ENCODE results near the gene EPHB1. TPM values are rescaled to one million over a fixed set of nuclear protein-coding genes. Genes with fewer than 3 reads are reported as not detected.
"Not testable (repeated sequence)": the region's sequence is repeated elsewhere in the genome, so short reads cannot be mapped to it uniquely, and the experiment has no call there.

Gene EPHB1
- polyA plus RNA-seq, 1 experiment = 0.50 TPM

DNA sequence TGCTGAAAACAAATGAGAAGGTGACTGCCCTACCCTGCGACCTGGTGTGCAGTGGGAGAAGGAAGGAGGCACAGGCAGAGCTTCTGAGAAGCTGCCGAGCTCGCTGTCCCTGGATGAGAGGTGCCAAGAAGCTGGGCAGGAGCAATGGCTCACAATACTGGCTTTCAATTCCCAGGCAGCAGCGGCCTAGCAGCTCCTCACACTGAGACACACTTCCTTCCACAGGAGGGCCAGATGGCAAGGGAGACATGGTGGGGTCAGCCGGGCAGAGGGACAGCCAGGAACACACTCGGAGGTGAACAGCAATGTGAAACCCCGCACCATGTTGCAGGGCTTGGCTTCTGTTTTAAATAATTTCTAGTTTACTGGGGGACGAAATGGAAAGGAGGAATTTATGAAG lies 314.6 kb downstream of the EPHB1 start:
- Histone ChIP-seq H3K36me3 (ENCODE audit: control insufficient read depth, insufficient read depth, low read length) (no peaks in the 10 kb centered on the region), H3K4me3 (ENCODE audit: low read depth, low read length) (no peak overlapping the region), H3K27me3 (ENCODE audit: control insufficient read depth, insufficient read depth, low read length) (no peaks in the 10 kb centered on the region)
- ChIA-PET POLR2A (no interaction called here), CTCF (no interaction called here)
- DNase-seq (ENCODE audit: low read depth) = no peak
- TF ChIP-seq, protein P1, sequence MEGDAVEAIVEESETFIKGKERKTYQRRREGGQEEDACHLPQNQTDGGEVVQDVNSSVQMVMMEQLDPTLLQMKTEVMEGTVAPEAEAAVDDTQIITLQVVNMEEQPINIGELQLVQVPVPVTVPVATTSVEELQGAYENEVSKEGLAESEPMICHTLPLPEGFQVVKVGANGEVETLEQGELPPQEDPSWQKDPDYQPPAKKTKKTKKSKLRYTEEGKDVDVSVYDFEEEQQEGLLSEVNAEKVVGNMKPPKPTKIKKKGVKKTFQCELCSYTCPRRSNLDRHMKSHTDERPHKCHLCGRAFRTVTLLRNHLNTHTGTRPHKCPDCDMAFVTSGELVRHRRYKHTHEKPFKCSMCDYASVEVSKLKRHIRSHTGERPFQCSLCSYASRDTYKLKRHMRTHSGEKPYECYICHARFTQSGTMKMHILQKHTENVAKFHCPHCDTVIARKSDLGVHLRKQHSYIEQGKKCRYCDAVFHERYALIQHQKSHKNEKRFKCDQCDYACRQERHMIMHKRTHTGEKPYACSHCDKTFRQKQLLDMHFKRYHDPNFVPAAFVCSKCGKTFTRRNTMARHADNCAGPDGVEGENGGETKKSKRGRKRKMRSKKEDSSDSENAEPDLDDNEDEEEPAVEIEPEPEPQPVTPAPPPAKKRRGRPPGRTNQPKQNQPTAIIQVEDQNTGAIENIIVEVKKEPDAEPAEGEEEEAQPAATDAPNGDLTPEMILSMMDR (IDR thresholded peaks at IDR 0.05; ENCODE audit: insufficient read depth, low read depth, low read length) = no peak

DNA sequence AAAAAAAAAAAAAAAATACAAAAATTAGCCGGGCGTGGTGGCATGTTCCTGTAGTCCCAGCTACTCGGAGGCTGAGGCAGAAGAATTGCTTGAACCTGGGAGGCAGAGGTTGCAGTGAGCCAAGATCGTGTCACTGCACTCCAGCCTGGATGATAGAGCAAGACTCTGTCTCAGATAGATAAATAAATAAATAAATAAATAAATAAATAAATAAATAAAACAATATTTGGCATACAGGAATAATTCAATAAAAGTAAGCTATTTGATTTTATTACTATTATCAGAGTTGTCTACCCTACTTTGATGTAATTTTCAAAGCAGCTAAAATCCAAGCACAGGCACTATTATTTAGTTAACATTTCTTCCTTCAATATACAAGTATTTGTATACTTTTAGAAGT lies 319.5 kb downstream of the EPHB1 start:
- DNase-seq (ENCODE audit: low read depth); H3K4me3 ChIP-seq (ENCODE audit: low read depth, low read length); H3K36me3 ChIP-seq (ENCODE audit: control insufficient read depth, insufficient read depth, low read length); H3K27me3 ChIP-seq (ENCODE audit: control insufficient read depth, insufficient read depth, low read length); CTCF ChIA-PET; POLR2A ChIA-PET: not testable (repeated sequence)

DNA sequence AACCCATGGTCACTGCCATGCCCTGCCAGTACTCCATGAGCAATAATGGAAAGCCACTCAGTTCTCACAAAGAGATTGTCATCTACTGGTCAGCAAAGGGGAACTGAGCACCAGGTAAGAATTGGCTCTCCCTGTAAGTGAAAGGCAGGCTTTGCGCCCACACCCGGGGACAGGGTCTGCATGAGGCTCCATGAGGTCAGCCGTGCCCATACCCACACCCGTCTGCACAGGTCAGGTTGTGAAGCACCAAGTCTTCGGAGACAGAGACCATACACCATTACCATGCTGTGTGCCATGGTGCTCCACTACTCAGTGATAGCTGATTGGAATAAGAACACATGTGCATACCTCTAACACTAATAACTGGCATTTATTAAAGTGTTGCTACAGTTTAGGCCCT lies 322.9 kb downstream of the EPHB1 start:
- POLR2A ChIA-PET = no interaction called here
- no peaks in the 10 kb centered on the region for H3K36me3 ChIP-seq (ENCODE audit: control insufficient read depth, insufficient read depth, low read length)
- DNase-seq (ENCODE audit: low read depth) = no peak
- H3K27me3 ChIP-seq (ENCODE audit: control insufficient read depth, insufficient read depth, low read length) = no peaks in the 10 kb centered on the region
- CTCF ChIA-PET = no interaction called here
- no peak overlapping the region for H3K4me3 ChIP-seq (ENCODE audit: low read depth, low read length)
- TF ChIP-seq, protein P1 (IDR thresholded peaks at IDR 0.05; ENCODE audit: insufficient read depth, low read depth, low read length) = no peak

DNA sequence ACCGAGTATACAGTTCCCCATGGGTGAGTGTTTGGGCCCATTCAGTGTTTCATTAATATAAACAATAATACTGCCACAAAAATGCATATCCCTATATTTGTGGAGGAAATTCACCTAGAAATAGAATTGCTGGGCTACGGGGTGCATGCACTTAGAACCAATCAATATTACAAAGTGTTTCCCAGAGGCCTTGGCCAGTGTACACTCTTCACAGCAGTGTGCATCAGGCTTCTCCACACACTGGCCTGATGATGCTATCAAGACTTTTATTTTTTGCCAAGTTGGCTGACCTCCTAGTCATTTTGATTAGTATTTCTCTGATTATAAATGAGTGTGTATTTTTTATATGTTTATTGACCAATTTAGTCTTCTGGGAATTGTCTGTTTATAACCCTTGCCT lies 323.7 kb downstream of the EPHB1 start:
- CTCF ChIA-PET = no interaction called here
- no peak for DNase-seq (ENCODE audit: low read depth)
- TF ChIP-seq, protein P1 (IDR thresholded peaks at IDR 0.05; ENCODE audit: insufficient read depth, low read depth, low read length) = no peak
- Histone ChIP-seq H3K27me3 (ENCODE audit: control insufficient read depth, insufficient read depth, low read length) (no peaks in the 10 kb centered on the region), H3K4me3 (ENCODE audit: low read depth, low read length) (no peak overlapping the region), H3K36me3 (ENCODE audit: control insufficient read depth, insufficient read depth, low read length) (no peaks in the 10 kb centered on the region)
- POLR2A ChIA-PET = no interaction called here

DNA sequence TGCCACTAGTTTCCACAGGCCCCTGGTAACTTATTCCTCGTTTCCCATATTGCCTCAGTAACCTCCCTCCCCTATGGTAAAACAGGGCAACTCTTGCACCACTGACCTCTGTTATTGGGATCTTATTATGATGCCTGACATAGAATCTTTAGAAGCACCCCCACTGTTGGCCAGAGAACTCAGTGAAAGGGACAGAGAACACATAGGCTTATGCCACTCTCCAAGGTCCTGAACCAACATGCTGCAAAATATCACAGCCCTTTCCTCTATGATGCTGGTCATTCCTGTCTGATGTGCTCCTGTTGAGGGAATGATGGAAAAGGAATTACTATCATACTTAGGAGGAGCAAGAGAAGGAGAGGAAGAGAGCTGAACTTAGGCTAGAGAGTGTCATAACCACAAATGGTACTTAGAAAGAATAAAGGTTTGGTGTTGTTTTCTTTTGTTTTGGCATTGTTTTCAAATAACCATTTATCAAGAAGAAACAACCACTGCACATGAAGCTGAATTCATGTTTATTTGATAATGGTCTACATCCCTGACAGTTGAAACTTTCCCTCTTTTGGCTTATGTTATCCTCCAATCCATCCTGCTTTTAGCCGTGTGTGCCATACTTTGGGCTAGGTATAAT lies 330.2 kb downstream of the EPHB1 start:
- ChIA-PET CTCF (no interaction called here), POLR2A (no interaction called here)
- no peak overlapping the region for H3K4me3 ChIP-seq (ENCODE audit: low read depth, low read length)
- no peaks in the 10 kb centered on the region for H3K36me3 ChIP-seq (ENCODE audit: control insufficient read depth, insufficient read depth, low read length)
- H3K27me3 ChIP-seq (ENCODE audit: control insufficient read depth, insufficient read depth, low read length) = no peaks in the 10 kb centered on the region
- DNase-seq (ENCODE audit: low read depth) = no peak
- TF ChIP-seq, protein P1 (IDR thresholded peaks at IDR 0.05; ENCODE audit: insufficient read depth, low read depth, low read length) = no peak

GRCh38 chr3:135127946-135128470 lies 332.9 kb downstream of the EPHB1 start:
- Histone ChIP-seq H3K36me3 (ENCODE audit: control insufficient read depth, insufficient read depth, low read length) (no peaks in the 10 kb centered on the region), H3K4me3 (ENCODE audit: low read depth, low read length) (no peak overlapping the region), H3K27me3 (ENCODE audit: control insufficient read depth, insufficient read depth, low read length) (no peaks in the 10 kb centered on the region)
- TF ChIP-seq, protein P1 (IDR thresholded peaks at IDR 0.05; ENCODE audit: insufficient read depth, low read depth, low read length) = no peak
- no peak for DNase-seq (ENCODE audit: low read depth)
- POLR2A ChIA-PET = no interaction called here
- CTCF ChIA-PET = interaction anchor here (0.7 kb wide), 1 partner anchor 28 kb away, joined by 3 read pairs; no protein-coding TSS in a partner anchor

Measured in BJ (cell line).